ENCODE data around the gene MYL11.

Gene MYL11

DNA sequence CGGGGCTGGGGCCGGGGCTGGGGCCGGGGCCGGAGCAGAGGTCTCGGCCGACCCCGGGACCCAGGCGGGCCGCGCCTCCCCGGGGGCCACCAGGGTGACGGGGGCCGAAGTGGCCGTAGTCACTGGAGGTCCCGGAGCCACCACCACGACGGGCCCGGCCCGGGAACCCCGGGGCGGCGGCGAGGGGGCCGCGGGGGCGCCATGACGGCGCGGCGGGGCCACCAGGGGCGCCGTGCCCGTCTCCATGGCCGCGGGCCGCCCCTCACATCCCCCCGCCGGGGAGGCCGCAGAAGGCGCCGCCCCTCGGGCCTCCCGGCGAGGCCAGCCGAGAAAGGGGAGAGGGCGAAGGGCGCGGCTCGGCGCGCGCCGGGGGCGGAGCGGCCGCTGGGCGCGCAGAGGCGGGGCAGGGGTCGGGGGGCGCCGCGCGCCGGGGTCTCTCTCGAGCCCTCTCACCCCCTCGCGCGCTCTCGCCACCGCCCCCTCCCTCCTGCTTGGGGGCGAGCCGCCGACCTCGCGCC, 4.6 kb upstream of the MYL11 start:
- H3K4me3 ChIP-seq (ENCODE audit: low read depth, low read length) = peak overlapping the region; percentile 84
- TF ChIP-seq MYC (IDR thresholded peaks at IDR 0.05; ENCODE audit: low read depth, low read length) (no peak), POLR2A (IDR thresholded peaks at IDR 0.05; ENCODE audit: extremely low read depth, insufficient read length) (peak; percentile 24)
- TF ChIP-seq, protein P1, sequence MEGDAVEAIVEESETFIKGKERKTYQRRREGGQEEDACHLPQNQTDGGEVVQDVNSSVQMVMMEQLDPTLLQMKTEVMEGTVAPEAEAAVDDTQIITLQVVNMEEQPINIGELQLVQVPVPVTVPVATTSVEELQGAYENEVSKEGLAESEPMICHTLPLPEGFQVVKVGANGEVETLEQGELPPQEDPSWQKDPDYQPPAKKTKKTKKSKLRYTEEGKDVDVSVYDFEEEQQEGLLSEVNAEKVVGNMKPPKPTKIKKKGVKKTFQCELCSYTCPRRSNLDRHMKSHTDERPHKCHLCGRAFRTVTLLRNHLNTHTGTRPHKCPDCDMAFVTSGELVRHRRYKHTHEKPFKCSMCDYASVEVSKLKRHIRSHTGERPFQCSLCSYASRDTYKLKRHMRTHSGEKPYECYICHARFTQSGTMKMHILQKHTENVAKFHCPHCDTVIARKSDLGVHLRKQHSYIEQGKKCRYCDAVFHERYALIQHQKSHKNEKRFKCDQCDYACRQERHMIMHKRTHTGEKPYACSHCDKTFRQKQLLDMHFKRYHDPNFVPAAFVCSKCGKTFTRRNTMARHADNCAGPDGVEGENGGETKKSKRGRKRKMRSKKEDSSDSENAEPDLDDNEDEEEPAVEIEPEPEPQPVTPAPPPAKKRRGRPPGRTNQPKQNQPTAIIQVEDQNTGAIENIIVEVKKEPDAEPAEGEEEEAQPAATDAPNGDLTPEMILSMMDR (IDR thresholded peaks at IDR 0.05; ENCODE audit: low read depth, low read length) = no peak
- TF ChIP-seq, protein P2, sequence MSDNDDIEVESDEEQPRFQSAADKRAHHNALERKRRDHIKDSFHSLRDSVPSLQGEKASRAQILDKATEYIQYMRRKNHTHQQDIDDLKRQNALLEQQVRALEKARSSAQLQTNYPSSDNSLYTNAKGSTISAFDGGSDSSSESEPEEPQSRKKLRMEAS (IDR thresholded peaks at IDR 0.05; ENCODE audit: low read depth, low read length) = no peak
- DNase-seq (ENCODE audit: low read depth) = no peak

GRCh38 chr16:30370456-30371247, 4.0 kb upstream of the MYL11 start, which contains the start of gene TBC1D10B:
TSS of gene TBC1D10B (minus strand) at chr16:30370494. CDS start at chr16:30370183, 311 bp downstream.
- peak; percentile 100 for DNase-seq (ENCODE audit: low read depth)
- TF ChIP-seq POLR2A (IDR thresholded peaks at IDR 0.05; ENCODE audit: extremely low read depth, insufficient read length) (no peak), MYC (IDR thresholded peaks at IDR 0.05; ENCODE audit: low read depth, low read length) (no peak)
- TF ChIP-seq, protein P2 (IDR thresholded peaks at IDR 0.05; ENCODE audit: low read depth, low read length) = peak; percentile 5; the same call in 1 of the 2 replicates
- TF ChIP-seq, protein P1 (IDR thresholded peaks at IDR 0.05; ENCODE audit: low read depth, low read length) = peak; percentile 3
- H3K4me3 ChIP-seq (ENCODE audit: low read depth, low read length) = peak within 1 kb of the TSS; percentile 84

DNA sequence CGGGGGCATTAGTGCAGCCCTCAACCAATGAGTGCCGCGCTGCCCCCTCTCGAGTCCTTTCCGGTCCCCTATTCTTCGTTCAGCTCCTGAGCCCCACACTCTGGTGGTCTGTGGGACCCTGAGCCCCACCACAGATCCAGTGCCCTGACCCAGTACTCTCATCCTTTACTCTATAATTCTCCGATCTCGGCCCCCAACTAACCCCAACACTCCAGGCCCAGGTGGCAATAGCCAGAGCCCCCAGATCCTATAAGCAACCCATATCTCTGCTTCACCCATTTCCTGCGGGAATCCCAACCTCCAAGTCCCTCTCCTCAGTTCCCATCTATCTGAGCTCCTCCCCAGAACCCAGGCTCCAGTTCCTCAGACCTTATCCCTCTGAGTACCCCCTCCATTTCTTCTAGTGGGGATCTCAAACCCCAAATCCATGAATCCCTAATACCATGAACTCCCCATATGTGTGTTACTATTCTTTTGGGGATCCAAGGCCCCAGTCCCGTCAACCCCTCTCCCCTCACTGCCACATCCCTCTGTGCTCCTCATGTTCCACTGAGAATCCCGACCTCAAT, 3.3 kb upstream of the MYL11 start:
- TF ChIP-seq, protein P1 (IDR thresholded peaks at IDR 0.05; ENCODE audit: low read depth, low read length) = no peak
- TF ChIP-seq POLR2A (IDR thresholded peaks at IDR 0.05; ENCODE audit: extremely low read depth, insufficient read length) = peak; percentile 34
- DNase-seq (ENCODE audit: low read depth) = no peak
- H3K4me3 ChIP-seq (ENCODE audit: low read depth, low read length) = peak overlapping the region; percentile 49

DNA sequence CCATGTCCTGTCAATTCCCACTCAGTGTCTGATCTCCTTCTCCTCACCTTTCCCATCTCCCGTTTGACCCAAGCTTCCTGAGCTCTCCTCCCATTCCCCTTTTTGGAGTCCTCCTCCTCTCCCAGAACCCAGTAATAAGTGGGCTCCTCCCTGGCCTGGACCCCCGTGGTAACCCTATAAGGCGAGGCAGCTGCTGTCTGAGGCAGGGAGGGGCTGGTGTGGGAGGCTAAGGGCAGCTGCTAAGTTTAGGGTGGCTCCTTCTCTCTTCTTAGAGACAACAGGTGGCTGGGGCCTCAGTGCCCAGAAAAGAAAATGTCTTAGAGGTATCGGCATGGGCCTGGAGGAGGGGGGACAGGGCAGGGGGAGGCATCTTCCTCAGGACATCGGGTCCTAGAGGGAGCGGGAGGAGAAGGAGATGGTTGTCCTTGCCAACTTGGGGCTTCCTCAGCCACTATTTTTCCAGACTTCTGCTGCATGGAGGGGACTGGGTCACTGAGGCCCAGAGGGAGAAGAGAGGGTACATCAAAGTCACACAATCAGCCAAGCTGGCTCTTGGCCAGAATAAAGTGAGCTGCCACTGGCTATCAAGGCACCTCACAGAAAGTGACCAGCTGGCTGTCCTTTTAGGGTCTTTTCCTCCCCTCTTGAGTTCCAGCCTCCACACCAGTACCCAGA, 2.4 kb upstream of the MYL11 start:
- no peak for DNase-seq (ENCODE audit: low read depth)
- no peak for TF ChIP-seq POLR2A (IDR thresholded peaks at IDR 0.05; ENCODE audit: extremely low read depth, insufficient read length)
- TF ChIP-seq, protein P2 (IDR thresholded peaks at IDR 0.05; ENCODE audit: low read depth, low read length) = no peak
- TF ChIP-seq, protein P1 (IDR thresholded peaks at IDR 0.05; ENCODE audit: low read depth, low read length) = no peak
- H3K4me3 ChIP-seq (ENCODE audit: low read depth, low read length) = no peak overlapping the region

DNA sequence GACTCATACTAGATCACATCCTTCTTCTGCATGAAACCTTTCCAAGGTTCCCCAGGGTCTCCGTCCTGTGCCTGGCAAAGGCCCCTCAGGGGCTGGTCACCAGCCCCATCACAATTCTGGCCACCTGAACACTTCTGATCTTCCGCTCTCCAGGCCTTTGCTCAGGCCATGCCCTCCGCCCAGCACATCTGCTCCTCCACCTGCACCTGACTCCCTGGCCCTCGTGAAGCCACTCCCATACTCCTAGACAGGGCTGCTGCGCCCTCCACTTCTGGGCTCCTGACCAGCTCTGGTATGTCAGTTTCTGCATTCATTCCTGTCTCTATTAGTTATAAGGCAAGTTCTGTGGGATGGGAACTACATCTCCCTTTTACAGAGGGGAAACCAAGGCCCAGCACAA, 1.9 kb upstream of the MYL11 start:
- no peak for DNase-seq (ENCODE audit: low read depth)
- TF ChIP-seq, protein P2 (IDR thresholded peaks at IDR 0.05; ENCODE audit: low read depth, low read length) = no peak
- TF ChIP-seq, protein P1 (IDR thresholded peaks at IDR 0.05; ENCODE audit: low read depth, low read length) = no peak
- no peak overlapping the region for H3K4me3 ChIP-seq (ENCODE audit: low read depth, low read length)

All from NB4 (cell line).